ENCODE results near the gene ZNF700.
"Not testable (repeated sequence)": the region's sequence is repeated elsewhere in the genome, so short reads cannot be mapped to it uniquely, and the experiment has no call there.

- not testable (repeated sequence) for TF ChIP-seq EP300 (IDR thresholded peaks at IDR 0.05; ENCODE audit: low read depth); POLR2A (IDR thresholded peaks at IDR 0.05); CTCF (IDR thresholded peaks at IDR 0.05)
Observed at GRCh38 chr19:11935829-11936228, 10.9 kb downstream of the ZNF700 start.
